Measurements from ENCODE around the gene SCRN2. TPM values are rescaled to one million over a fixed set of nuclear protein-coding genes. Genes with fewer than 3 reads are reported as not detected.

Gene SCRN2
- polyA plus RNA-seq, 10 donors, result 15.2 to 36.0 (median 21.0) TPM

DNA sequence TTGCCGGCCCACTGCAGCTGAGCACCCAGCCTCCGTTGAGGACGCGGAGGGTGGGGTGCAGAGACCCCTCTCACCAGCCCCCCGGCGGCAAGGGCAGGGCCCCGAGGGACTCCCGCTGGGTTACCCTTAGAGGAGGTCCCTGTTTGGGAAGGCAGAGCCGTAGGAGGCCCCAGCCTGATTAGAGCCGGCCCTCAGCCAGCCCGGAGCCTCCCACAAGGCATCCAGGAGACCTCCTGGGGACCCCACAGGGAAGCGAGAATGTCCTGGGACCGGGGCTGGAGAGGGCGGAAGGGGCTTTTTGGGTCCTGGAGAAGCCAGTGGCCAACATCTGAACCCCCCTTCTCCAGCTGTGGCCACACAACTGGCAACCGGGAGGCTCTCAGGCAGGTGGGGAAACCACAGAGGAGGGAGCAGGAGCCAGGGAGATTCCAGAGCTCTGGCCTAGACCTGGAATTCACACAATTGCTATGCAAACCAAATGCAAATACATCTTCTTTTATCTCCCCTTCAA lies 31.6 kb upstream of the SCRN2 start:
- no peak for DNase-seq

DNA sequence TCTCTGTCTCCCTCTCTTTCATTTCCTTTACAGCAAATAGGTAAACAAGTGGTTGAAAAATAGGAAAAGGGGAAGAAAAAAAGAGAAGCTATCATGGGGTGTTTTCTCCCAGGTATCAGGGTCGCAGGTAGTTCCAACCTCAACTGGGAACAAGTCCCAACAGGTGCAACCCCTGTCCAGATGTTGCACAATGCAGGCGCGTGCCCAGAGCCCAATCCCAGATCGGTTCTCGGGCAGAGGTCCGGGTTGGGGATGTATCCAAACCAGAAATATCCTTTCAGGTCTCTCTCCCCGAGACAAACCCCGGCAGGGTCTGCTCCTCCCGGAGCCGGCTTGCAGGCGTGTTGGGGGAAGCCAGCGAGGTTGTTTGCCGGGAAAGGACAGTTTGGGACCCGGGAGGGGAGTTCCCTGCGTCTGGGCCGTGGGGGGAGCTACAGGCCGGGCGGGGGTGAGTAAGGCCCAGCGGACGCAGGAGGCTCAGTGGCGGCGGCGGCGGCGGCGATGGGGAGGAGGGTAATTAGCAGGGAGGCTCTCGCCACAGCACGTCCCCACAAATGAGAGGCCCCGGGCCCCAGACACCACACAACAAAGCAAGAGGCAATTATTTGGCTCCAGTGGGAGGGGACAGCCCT lies 31.1 kb upstream of the SCRN2 start:
- no peak for DNase-seq

DNA sequence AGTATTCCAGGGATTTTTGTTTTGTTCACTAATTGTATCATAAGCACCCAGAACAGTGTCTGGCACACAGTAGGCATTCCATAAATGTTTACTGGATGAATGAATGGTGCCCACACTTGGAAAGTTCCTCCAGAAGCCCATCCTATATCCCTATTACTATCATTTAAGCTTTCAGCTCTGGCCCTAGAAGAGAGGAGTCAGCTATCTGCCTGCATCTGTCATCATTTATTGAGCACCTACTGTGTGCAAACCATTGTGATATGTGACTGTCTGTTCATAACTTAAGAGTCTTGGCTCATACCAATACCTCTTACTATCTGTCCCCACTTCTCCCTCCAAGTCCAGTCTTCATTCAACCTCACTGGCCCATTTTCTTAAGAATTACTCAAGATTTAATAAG lies 30.0 kb upstream of the SCRN2 start:
- DNase-seq, result no peak

DNA sequence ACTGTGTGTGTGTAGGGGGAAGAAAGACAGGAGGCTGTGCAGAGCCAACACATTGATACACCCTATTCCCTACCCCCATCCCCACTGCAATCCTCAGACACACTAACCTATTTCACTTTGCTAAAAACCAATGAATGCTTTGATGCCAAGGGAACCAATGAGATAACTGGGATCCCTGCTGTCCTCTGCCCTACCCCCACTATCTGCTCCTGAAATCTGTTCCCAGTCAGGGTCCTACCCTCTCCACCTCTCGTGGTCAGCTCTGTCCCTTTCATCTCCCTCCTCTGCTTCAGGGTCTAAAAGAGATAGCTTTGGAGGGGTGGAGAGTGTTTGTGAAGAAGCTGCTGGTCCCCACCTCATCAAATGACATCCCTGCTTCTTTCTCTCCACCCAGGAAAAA lies 29.0 kb upstream of the SCRN2 start:
- no peak for DNase-seq

DNA sequence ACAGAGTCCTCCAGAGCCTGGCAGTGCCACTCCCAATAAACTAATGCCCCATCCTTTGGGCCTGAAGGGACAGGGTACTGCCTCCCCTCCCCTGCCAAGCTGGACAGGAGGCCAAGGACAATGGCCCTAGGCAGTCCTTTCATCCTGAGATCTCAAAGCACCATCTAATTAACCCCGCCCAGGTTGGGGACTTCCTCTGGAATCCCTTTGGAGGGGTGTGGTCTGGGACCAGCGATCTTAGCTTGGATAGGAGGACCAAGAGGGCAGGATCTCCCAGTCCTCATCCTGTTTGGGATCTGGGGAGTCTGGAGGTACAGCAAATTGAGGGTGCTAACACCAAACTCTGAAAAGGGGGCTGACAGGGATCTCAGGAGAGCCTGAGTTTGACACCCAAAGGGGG lies 28.0 kb upstream of the SCRN2 start:
- DNase-seq, result no peak

DNA sequence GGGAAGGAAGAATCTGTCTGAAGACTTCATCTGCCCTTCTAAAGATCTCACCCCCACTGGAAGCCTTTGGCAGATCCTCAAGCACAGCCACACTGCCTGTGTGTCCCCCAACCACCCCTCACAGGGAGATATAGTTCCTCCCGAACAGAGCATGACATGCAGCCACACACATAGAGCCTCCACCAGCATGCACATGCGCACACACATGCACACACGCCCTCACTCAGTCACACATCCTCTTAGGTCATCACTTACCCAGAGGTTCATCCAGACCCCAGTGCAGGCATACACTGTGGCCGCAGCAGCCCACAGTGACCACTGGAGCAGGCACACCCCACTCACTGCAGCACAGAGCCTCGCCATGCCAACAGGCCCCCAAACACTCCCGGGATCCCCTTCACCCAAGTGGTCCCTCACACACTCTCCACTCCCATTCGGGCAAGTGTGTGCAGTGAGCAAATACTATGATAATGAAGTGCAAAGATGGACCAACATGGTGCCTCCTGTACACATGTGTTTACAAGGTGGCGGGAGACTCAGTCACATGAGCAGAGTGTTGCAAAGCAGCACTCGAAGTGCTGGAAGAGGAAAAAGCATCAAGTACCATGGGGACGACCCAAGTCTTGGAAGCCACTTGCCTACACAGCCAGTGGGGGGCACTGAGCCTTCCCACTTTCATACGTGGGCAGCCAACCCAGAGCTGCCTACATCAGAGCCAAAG lies 26.9 kb upstream of the SCRN2 start:
- no peak for DNase-seq

DNA sequence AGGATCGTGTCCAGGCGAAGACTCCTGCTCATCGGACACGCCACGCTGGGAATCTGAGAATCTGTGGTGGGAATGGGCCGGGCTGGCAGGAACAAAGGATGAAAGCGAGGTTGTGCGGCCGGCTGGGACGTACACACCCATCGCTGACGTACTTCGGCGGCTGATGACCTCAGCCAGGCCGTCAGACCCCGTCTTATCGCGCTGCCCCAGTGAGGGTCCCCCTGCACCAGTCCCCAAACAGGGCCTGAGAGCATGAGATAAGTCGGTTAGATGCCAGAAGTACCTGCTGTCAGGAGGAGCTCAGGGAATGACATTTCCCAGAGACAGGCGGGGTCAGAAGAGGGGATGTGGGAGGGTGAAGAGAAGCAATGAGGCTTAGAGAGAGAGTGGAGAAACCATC lies 25.9 kb upstream of the SCRN2 start:
- DNase-seq, result no peak

DNA sequence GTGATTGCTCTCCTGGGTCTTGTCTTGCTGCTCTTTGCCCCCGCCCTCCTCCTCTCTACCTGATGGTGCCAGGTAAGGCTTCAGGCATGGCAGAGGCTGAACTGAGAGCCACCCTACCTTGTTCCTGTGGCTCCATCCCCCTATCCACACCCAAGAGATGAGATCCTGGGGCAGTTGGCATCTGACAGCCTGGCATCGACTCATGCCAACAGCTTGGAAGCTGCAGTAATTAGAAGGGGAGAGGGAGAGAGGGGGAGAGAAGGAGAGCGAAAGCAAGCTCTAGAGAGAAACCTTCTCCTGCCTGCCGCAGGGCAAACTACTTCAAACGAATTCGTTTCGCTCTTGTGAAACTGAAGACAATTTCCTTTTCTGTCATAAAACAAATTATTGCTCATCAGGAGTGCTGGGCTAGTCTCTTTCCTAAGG lies 23.7 kb upstream of the SCRN2 start:
- no peak for DNase-seq

DNA sequence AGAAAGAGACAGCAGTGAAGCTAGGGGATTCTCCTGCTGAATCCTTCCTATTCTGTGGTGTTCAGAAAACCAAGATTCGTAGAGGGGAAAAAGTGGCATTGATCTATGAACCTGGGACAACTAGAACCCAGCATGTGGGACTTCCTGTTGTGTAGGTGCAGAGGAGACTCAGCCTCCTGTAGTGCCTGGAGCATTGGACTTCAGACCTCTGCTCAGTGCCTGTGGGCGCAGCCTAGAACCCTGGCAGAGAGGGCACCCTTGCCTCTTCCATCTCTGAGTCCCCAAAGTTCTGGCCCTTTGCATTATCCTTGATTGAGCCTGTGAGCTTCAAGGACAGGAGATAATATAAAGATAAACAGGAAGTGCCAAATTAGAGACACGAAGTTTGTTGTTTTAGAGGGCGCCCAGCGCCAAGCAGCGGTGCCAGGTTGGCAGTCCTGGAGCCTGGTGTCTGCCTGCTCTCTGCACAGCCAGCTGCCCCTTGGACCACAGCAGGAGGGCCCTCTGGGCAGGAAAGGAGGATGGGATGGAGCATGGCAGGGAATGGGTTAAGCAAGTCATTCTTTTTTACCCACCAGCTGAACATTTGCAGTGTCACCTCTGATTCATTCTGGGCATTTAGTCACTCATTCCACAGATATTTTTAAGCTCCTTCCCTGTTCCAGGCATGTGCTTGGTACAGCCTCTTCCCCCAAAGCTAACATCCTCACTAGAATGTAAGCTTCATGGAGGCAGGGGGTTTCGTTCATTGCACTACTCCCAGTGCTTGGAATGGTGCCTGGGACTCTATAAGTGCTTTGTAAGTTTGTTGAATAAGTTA lies 21.8 kb upstream of the SCRN2 start:
- peak in 1 of 3 donors; percentile 61 for DNase-seq

DNA sequence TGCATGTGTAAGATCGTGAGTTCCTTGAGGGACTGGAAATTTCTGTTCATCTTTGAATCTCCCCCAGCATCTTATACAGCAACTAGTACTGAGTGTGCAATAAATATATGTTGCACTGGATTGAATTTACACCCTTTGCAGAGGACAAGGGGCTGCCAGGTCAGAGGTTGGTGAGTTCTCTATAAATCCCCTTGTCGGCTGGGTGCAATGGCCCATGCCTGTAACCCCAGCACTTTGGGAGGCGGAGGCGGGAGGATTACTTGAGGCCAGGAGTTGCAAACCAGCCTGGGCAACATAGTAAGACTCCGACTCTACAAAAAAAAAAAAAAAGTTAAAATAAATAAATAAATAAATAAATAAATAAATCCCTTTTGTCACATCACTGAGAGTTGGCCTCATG lies 19.3 kb upstream of the SCRN2 start:
- DNase-seq, result no peak

DNA sequence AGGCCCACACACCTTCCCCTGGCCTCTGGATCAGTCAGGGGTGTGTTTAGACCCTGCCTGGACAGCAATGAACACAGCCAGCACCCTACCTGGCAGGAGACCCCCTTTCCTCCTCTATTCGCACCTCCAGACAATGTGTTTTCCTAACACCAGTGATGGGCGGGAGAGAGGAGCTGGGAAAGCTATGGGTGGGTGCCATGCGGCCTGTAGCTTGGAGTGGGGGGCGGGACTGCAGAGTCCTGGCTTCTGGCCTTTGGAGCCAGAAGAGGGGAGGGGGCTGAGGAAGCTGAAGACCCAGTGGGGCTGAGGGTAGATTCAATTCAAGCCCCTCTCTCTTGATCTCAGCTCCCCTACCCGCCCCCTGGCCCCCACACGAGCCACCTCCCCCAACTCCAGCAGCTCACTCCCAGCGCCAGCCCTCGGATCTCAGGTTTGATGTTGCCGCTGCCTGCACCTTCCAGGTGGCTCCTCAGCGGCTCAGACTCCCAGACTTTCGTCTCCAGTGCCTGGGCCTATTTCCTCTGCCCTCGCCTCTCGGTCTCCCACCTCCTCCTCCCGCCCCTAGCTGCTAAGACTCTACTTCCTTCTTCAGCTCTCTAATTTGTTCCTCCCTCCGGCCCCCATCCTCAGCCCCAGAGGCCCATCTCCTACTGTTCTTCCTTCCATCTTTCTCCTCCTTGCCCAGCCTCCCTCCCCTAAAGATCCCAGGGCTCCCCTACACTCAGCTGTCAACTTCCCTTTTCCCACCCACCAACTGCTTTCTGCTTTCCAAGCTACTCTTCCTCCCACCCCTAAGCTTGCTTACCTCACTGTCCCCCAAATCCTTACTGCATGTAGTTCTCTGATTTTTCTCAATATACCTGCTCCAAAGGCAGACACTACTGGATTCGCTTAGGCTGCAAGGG lies 16.7 kb upstream of the SCRN2 start:
- no peak for DNase-seq

DNA sequence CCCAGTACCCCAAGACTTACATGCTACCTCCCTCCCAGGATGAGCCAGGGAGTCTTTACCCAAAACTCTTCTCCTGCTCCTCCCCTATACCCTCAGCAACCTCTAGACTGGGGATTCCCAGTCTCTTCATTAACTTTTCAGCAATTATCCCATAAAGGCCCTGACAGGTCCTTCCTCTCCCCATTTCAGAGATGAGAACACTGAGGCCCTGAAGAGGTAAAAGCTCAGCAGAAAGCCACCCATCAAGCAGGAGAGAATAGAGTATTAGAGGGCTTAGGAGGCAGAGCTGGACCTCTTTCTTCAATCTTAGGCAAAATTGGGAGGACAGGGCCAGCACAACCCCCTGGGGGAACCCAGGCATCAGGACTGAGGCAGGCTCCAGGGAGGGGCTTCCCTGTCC lies 15.8 kb upstream of the SCRN2 start:
- no peak for DNase-seq

DNA sequence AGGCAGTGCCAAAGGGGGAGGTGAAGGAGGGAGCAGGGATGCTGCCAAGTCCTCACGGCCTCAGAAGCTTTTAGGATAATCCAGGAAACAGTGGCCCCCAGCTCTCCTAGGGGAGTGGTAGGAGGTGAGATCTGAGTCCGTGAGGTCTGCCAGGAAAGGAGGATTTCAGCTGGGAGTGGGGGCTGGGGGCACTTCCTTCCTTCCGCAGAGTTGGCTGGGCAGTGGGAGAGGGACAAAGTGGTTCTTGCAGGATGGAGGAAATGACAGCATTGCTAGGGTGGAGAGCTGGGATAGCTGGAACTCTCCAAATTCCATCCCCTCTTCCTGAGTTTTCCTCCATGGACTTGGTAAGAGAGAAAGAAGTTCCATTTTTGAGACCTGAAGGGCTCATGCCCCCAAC lies 14.7 kb upstream of the SCRN2 start:
- DNase-seq, result peak in 1 of 3 donors; percentile 51

DNA sequence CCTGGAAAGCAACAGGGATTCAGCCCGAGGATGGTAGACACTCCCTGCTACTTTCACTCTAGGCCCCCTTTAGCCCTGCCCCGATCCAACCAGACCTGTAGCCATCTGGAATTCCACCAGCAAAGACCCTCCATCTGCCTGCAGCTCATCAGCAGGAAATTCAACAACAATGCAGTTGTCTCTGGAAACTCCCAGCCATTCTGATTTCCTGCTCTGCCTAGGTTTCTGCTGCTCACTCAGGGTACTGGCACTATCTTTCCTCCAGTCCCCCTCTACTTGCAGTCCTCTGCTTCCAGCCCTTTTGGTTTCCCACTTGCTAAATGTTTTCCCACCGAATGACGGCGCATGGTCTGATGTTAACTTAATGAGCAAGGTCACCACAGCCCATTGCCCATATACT lies 12.5 kb upstream of the SCRN2 start:
- DNase-seq, result no peak

DNA sequence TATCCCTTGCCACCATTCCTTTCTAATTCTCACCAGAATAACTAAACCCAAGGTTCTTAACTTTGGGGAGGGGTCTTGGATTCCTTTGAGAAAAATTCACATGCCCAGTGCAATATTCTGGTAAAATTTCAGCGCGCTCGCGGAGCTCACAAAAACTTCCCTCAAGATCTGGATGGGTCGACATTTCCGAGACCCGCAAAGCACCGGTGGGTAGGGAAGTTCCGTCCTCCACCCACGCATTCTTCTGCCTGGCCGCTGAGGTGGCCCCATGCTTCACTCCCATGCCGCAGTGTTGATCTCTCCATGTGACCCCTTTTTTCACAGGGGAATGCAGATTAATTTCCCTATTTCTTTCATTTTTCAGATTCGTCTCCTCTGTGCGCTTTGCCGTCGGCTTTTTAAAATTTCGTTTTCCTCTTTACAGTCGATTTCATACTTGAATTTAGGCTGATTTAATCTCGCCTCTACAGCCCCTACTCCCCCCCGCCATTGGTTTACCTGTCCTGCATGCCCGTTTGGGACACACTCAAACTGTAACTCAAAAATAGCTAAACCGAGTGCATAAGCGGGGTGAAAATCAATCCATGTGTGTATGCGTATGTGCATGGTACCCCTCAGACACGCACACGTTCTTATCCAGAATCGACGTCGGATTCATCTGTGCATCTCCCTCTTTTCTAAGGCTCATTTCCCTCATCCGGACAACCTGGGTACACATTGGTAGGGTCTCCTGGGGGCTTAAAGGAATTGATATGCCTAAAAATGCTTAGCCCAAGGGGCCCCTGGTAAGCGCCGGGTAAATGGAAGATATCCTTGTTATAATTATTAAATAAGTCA lies 11.3 kb upstream of the SCRN2 start:
- peak in 1 of 3 donors; percentile 43 for DNase-seq

DNA sequence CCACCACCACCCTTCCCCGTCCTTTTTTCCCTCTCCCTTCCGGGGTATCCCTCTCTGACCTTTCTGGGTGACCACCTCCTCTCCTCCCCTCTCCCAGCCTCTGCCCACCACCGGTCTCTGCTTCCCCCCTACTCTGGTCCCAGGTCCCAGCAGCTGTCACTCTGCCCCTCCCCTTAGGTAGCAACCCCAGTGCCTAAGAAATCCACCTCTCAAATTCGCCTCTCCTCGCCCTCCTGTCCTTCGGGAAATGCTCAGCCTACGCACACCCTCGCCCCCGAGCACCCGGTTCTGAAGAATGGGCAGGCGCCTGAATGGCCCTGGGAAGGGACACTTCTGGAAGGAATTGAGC lies 10.7 kb upstream of the SCRN2 start:
- DNase-seq, result no peak

DNA sequence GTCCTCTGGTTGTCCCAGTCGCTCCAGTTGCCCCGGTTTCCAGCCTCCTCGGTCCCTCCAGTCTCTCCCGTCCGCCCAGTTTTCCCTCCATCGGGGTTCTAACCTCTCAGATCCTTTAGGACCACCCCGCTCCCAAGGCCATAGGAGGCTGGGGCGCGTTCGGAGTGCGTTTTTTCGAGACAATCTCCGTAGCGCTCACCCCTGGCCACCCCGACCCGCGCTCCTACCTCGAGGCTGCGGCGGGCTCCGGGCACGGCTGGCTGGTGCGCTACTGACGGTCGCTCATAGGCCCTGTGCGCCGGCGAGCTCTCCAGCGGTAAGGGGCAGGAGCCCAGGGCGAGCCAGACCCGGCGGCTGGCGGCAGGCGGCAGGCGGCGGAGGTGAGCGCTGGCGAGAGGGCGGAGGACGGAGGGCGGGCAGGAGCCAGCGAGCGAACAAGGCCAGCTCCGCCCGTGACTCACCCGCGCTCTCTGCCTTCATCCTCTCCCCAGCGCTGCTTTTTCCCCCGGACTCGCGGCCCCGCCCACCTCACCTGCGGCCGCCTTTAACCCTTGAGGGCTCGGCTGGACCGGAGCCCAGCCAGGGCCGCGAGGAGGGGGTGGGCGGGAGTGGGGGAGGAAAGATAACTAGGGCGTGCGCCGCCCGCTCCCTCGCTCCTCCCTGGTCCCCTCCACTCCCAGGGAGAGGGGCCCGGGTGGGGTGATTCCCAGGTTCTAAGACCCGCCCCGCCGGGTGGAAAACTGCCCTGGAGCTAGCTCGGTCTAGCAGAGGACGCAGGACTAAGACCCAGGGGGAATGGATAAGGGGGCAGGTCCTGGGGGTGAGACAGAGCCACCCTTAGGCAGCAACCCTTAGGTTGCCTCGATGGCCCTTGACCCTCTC lies 9.9 kb upstream of the SCRN2 start, which contains the start of gene SP6:
Gene SP6 (minus strand): TSS at position 472 of the 882 bp plus-strand sequence. CDS start 2,734 bp downstream, outside the sequence.
- peak in 1 of 3 donors; percentile 43 for DNase-seq

DNA sequence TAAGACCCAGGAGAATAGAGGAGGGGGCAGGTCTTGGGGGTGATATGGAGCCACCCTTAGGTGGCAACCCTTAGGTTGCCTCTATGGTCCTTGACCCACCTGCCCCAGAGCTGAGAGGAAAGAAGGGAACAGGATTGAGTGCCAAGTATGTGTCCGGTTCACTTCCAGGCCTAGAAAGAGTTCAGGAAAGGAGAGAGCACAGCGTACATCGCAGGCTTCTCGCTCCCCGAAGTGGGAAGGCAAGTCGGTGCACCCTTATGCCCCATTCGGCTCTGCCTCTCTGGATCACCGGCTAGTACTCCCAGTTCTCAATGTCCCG lies 9.3 kb upstream of the SCRN2 start:
- no peak for DNase-seq

DNA sequence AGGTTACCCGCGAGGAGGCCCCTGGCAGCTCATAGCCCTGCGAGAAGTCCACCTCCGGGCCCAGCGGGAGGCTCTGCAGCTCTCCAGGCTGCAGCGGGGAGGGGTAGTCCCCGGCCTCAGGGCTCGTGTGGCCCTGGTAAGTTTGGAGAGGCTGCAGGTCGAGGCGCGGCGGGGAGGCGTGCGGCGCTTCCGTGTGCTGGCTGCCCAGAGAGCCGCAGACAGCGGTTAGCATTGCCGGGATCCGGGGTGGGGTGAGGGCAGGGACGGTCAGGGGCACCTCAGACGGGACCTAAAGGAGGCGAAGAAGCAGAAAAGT lies 7.1 kb upstream of the SCRN2 start:
- no peak for DNase-seq

All from muscle of back (tissue), 11 donors.